K562 (cell line): Measurements from ENCODE around the gene TFB2M. TPM values are rescaled to one million over a fixed set of nuclear protein-coding genes. Genes with fewer than 3 reads are reported as not detected.

Experiments used
- IFI16 ChIP-seq: fragments of 250-450 bp; sonication (Bioruptor Pico); IDR thresholded peaks from 2 replicates; pipeline ENCODE4 v2.1.2; 2022; ENCODE audit warnings: mild to moderate bottlenecking, inconsistent platforms
- JUN ChIP-seq, 2 experiments: sonication (generic) in 1 of 2; formaldehyde crosslinking in 1 of 2; IDR thresholded peaks; 2 replicates each; pipeline versions ENCODE4 v1.6.1 to v1.8.0; 2012 to 2022; ENCODE audit warnings: borderline replicate concordance in 2 of 2, mild to moderate bottlenecking in 2 of 2, improper control_type of control experiment in 1 of 2, low read depth in 1 of 2, low read length in 1 of 2, missing genetic modification reagents in 1 of 2
- MAFK ChIP-seq: IDR thresholded peaks from 2 replicates; pipeline ENCODE4 v1.6.1; 2011; ENCODE audit warnings: low read length, improper control_type of control experiment
- PCBP1 ChIP-seq: fragments of 200-400 bp; formaldehyde crosslinking; IDR thresholded peaks from 2 replicates; pipeline ENCODE4 v1.6.1; 2018; ENCODE audit warnings: mild to moderate bottlenecking, low read depth, low read length; ENCODE audit not compliant: poor library complexity, severe bottlenecking
- SMARCC2 ChIP-seq: fragments of 450-650 bp; IDR thresholded peaks from 2 replicates; pipeline ENCODE4 v1.6.1; 2017; ENCODE audit warnings: antibody characterized with exemption, moderate library complexity, mild to moderate bottlenecking, low read depth
- TCF7 ChIP-seq: sonication (generic); IDR thresholded peaks from 2 replicates; pipeline ENCODE4 v1.6.1; 2016; ENCODE audit warnings: antibody characterized with exemption, borderline replicate concordance
- TOE1 ChIP-seq, 2 experiments: fragments of 450-650 bp in 1 of 2; sonication (generic) in 1 of 2; formaldehyde crosslinking in 1 of 2; IDR thresholded peaks; 2 replicates each; pipeline versions ENCODE4 v1.7.1 to v1.8.0; 2016 to 2022; ENCODE audit warnings: borderline replicate concordance in 2 of 2, mild to moderate bottlenecking in 2 of 2, antibody characterized with exemption in 1 of 2, inconsistent platforms in 1 of 2, low read depth in 1 of 2, missing genetic modification reagents in 1 of 2, moderate library complexity in 1 of 2
- polyA plus RNA-seq, 8 experiments: library from polyadenylated mRNA; depleted of rRNA in 4 of 8; stranded (reverse) in 5 of 8; unstranded in 3 of 8; fragments of >200 nt; fragmentation: Nextera tagmentation in 2 of 8; fragmentation: Illumina TruSeq in 1 of 8; extraction: Ambion mirVana in 2 of 8; extraction: Trizol in 1 of 8; gene quantifications; 2 replicates each; pipeline versions ENCODE4 v1.2.1 to v1.2.3, GENCODE V29; 2011 to 2014; ENCODE audit warnings: inconsistent platforms in 1 of 8, missing spikeins in 1 of 8
- total RNA-seq, 7 experiments: library from RNA; depleted of rRNA in 6 of 7; stranded (reverse); fragments of >200 nt in 6 of 7; fragmentation: Illumina TruSeq in 2 of 7; extraction: Trizol in 2 of 7; gene quantifications; 2 replicates each; pipeline versions ENCODE4 v1.2.1 to v1.2.3, GENCODE V29; 2011 to 2021; ENCODE audit warnings: low replicate concordance in 1 of 7
- TF ChIP-seq, protein P1 (sequence below): sonication (generic); formaldehyde crosslinking; IDR thresholded peaks from 2 replicates; pipeline ENCODE4 v1.8.0; 2023; ENCODE audit warnings: mild to moderate bottlenecking, missing genetic modification reagents
- TF ChIP-seq, protein P2 (sequence below): sonication (generic); IDR thresholded peaks from 2 replicates; pipeline ENCODE4 v1.6.1; 2016
- TF ChIP-seq, protein P3 (sequence below): IDR thresholded peaks from 2 replicates; pipeline ENCODE4 v1.6.1; 2011; ENCODE audit warnings: borderline replicate concordance, low read depth, mild to moderate bottlenecking, moderate library complexity, low read length; ENCODE audit not compliant: insufficient read depth, poor library complexity, severe bottlenecking
- TF ChIP-seq, protein P4 (sequence below): fragments of 250-450 bp; sonication (Bioruptor Pico); IDR thresholded peaks from 2 replicates; pipeline ENCODE4 v1.4.0; 2020

The TFB2M gene
- total and polyA plus RNA-seq, 9 of the 15 experiments (the other 6 are each of a cell fraction or from before 2014, with no cell fraction given): 55.1 to 162 (median 70.6) TPM

DNA sequence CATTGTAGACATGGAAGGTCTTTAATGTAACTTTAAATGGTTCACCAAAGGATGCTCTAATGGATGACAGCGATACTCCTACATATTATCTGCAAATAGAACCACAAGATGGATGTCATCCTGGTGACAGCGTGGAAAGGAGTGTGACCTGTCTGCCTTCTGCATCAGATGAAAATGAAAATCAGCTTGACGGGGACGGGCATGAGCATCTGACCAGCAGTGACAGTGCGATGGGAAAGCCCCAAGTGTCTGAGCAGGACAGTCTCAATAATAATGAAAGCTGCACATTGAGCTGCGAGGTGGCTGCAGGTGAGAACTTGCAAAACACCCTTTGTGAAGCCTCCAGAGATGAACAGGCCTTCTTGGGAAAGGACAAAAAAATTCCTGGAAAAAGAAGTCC is 25.4 kb upstream of the TFB2M start (continued):
- TF ChIP-seq MAFK: no peak
- no peak for TF ChIP-seq TOE1 (IDR thresholded peaks at IDR 0.05; ENCODE audit: borderline replicate concordance)
- no peak for TF ChIP-seq TOE1 (CRISPR knock-in tag; IDR thresholded peaks at IDR 0.05; ENCODE audit: borderline replicate concordance, low read depth)
- TF ChIP-seq, protein P1, sequence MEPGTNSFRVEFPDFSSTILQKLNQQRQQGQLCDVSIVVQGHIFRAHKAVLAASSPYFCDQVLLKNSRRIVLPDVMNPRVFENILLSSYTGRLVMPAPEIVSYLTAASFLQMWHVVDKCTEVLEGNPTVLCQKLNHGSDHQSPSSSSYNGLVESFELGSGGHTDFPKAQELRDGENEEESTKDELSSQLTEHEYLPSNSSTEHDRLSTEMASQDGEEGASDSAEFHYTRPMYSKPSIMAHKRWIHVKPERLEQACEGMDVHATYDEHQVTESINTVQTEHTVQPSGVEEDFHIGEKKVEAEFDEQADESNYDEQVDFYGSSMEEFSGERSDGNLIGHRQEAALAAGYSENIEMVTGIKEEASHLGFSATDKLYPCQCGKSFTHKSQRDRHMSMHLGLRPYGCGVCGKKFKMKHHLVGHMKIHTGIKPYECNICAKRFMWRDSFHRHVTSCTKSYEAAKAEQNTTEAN: no peak
- TF ChIP-seq PCBP1: no peak
- no peak for TF ChIP-seq JUN (IDR thresholded peaks at IDR 0.05; ENCODE audit: borderline replicate concordance, low read depth, low read length)
- TF ChIP-seq JUN (CRISPR knock-in tag; IDR thresholded peaks at IDR 0.05; ENCODE audit: borderline replicate concordance): no peak
- TF ChIP-seq, protein P2, sequence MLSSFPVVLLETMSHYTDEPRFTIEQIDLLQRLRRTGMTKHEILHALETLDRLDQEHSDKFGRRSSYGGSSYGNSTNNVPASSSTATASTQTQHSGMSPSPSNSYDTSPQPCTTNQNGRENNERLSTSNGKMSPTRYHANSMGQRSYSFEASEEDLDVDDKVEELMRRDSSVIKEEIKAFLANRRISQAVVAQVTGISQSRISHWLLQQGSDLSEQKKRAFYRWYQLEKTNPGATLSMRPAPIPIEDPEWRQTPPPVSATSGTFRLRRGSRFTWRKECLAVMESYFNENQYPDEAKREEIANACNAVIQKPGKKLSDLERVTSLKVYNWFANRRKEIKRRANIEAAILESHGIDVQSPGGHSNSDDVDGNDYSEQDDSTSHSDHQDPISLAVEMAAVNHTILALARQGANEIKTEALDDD: no peak
- TF ChIP-seq TCF7: no peak
- TF ChIP-seq SMARCC2: no peak
- TF ChIP-seq, protein P3, sequence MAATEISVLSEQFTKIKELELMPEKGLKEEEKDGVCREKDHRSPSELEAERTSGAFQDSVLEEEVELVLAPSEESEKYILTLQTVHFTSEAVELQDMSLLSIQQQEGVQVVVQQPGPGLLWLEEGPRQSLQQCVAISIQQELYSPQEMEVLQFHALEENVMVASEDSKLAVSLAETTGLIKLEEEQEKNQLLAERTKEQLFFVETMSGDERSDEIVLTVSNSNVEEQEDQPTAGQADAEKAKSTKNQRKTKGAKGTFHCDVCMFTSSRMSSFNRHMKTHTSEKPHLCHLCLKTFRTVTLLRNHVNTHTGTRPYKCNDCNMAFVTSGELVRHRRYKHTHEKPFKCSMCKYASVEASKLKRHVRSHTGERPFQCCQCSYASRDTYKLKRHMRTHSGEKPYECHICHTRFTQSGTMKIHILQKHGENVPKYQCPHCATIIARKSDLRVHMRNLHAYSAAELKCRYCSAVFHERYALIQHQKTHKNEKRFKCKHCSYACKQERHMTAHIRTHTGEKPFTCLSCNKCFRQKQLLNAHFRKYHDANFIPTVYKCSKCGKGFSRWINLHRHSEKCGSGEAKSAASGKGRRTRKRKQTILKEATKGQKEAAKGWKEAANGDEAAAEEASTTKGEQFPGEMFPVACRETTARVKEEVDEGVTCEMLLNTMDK: no peak
- TF ChIP-seq IFI16 (CRISPR knock-in tag): no peak
- TF ChIP-seq, protein P4, sequence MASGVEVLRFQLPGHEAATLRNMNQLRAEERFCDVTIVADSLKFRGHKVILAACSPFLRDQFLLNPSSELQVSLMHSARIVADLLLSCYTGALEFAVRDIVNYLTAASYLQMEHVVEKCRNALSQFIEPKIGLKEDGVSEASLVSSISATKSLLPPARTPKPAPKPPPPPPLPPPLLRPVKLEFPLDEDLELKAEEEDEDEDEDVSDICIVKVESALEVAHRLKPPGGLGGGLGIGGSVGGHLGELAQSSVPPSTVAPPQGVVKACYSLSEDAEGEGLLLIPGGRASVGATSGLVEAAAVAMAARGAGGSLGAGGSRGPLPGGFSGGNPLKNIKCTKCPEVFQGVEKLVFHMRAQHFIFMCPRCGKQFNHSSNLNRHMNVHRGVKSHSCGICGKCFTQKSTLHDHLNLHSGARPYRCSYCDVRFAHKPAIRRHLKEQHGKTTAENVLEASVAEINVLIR (CRISPR knock-in tag): no peak
- TF ChIP-seq, all 486 proteins: peak for 0
